22Rv1 (cell line): Measurements from ENCODE around the gene ITGAD.

Experiments used
- H3K27ac ChIP-seq: fragments of 450-650 bp; 2 replicates; pipeline ENCODE4 v1.5.1; 2017
- CTCF ChIP-seq: fragments of 450-650 bp; IDR thresholded peaks from 2 replicates; pipeline ENCODE4 v1.5.1; 2017; ENCODE audit warnings: mild to moderate bottlenecking
- ZFX ChIP-seq: fragments of 450-650 bp; IDR thresholded peaks from 2 replicates; pipeline ENCODE4 v1.6.1; 2017; ENCODE audit warnings: antibody characterized with exemption, borderline replicate concordance

Gene ITGAD

GRCh38 chr16:31382485-31383161 is 10.5 kb upstream of the ITGAD start:
- H3K27ac ChIP-seq, result no peak overlapping the region
- TF ChIP-seq CTCF, result peak; percentile 89
- no peak for TF ChIP-seq ZFX

- H3K27ac ChIP-seq, result no peak overlapping the region
- TF ChIP-seq ZFX (no peak), CTCF (no peak)
Measured at GRCh38 chr16:31385680-31386079, 7.5 kb upstream of the ITGAD start.

GRCh38 chr16:31386157-31386984 is 6.8 kb upstream of the ITGAD start:
- TF ChIP-seq ZFX (no peak), CTCF (no peak)
- no peak overlapping the region for H3K27ac ChIP-seq

GRCh38 chr16:31388535-31388934 is 4.6 kb upstream of the ITGAD start:
- no peak overlapping the region for H3K27ac ChIP-seq
- TF ChIP-seq CTCF, result no peak
- TF ChIP-seq ZFX, result no peak

- TF ChIP-seq ZFX (no peak), CTCF (no peak)
Measured at GRCh38 chr16:31390504-31391041, 2.6 kb upstream of the ITGAD start.

GRCh38 chr16:31395647-31396046 is 2.5 kb downstream of the ITGAD start:
- TF ChIP-seq ZFX (no peak), CTCF (no peak)
- H3K27ac ChIP-seq, result no peak overlapping the region

More at GRCh38 chr16:31390504-31391041, 2.6 kb upstream of the ITGAD start:
- no peak overlapping the region for H3K27ac ChIP-seq

- no peak overlapping the region for H3K27ac ChIP-seq
- TF ChIP-seq CTCF (no peak), ZFX (no peak)
Measured at GRCh38 chr16:31397096-31397660, 4.0 kb downstream of the ITGAD start.
